ENCODE measurements around the gene KLHL3.

KLHL3 gene

DNA sequence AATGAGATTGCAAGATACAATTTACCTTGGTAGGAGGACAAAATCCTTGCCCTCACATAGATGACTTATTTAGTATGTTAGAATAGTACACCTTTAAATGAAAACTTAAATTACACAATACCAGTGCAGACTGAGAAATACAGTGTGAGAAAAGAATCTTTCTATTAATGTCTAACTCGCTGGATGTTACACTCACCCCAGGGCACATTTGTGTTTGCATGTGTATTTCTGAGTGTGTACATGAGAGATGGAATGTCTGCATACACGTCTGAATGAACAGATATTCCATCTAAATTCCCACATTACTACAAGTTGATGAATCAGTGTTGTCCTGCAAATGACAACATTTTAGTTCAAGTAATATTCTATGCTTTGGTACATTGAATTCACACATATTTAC is 99.8 kb downstream of the KLHL3 start:
- Histone ChIP-seq H3K9ac (ENCODE audit: low read length) (no peak overlapping the region), H3K4me3 (ENCODE audit: low read length) (no peak overlapping the region), H3K36me3 (ENCODE audit: control insufficient read depth, insufficient read depth, low read length) (no peaks in the 10 kb centered on the region), H3K27me3 (ENCODE audit: control insufficient read depth, insufficient read depth, low read length) (no peaks in the 10 kb centered on the region), H3K4me1 (ENCODE audit: control insufficient read depth, insufficient read depth, low read length) (no peaks in the 10 kb centered on the region), H3K9me3 (ENCODE audit: control insufficient read depth, low read length) (no peaks in the 10 kb centered on the region)

DNA sequence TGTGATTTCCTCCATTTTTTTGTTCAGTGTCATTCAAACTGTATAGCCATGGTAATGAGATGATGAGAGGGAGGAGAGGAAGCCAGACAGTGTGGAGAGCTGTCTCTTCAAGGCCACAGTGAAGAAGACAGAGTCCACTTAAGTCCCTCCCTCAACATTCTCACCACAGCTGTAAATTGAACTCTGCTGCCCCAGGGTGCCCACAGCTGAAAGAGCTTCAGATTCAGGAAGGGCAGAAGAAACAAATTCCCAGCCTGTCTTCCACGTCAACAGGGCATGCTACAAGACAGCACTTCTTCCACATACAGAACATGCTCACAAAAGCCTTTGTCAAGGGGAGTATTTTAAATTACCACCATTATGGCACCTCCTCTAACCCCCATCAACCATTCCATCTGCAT is 100.4 kb downstream of the KLHL3 start:
- H3K27me3 ChIP-seq (ENCODE audit: control insufficient read depth, insufficient read depth, low read length) = no peaks in the 10 kb centered on the region
- H3K4me1 ChIP-seq (ENCODE audit: control insufficient read depth, insufficient read depth, low read length) = no peaks in the 10 kb centered on the region
- H3K36me3 ChIP-seq (ENCODE audit: control insufficient read depth, insufficient read depth, low read length) = no peaks in the 10 kb centered on the region
- H3K4me3 ChIP-seq (ENCODE audit: low read length) = no peak overlapping the region
- H3K9me3 ChIP-seq (ENCODE audit: control insufficient read depth, low read length) = no peaks in the 10 kb centered on the region
- H3K9ac ChIP-seq (ENCODE audit: low read length) = no peak overlapping the region

DNA sequence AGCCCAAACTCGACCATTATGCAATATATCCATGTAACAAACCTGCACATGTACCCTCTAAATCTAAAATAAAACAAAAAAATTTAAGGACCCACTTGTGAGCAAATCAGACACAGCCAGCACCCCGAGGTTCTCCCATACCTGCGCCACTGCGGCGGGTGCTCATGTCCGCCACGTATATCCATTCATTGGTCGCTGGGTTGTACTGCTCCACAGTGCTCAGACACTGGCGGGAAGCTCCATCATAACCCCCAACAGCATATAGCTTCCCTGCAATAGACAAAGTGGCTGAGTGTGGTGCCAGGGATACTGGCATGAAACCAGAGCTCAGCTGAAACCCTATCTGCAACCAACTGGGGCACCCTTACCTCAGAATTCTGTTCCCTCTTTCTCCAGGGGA is 102.0 kb downstream of the KLHL3 start:
- Histone ChIP-seq H3K27me3 (ENCODE audit: control insufficient read depth, insufficient read depth, low read length) (no peaks in the 10 kb centered on the region), H3K9me3 (ENCODE audit: control insufficient read depth, low read length) (no peaks in the 10 kb centered on the region), H3K9ac (ENCODE audit: low read length) (no peak overlapping the region), H3K4me3 (ENCODE audit: low read length) (no peak overlapping the region), H3K36me3 (ENCODE audit: control insufficient read depth, insufficient read depth, low read length) (no peaks in the 10 kb centered on the region), H3K4me1 (ENCODE audit: control insufficient read depth, insufficient read depth, low read length) (peaks cover 4% of the 10 kb centered on the region)

DNA sequence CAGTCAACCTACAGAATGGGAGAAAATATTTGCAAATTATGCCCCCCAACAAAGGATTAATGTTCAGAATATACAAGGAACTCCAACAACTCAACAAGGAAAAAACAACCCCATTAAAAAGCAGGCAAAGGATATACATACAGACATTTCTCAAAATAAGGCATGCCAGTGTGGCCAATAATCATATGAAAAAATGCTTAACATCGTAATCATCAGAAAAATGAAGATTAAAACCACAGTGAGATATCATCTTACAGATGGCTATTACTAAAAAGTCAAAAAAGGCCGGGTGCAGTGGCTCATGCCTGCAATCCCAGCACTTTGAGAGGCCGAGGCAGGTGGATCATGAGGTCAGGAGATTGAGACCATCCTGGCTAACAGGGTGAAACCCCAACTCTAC is 103.2 kb downstream of the KLHL3 start:
- no peak overlapping the region for H3K4me3 ChIP-seq (ENCODE audit: low read length)
- H3K27me3 ChIP-seq (ENCODE audit: control insufficient read depth, insufficient read depth, low read length) = no peaks in the 10 kb centered on the region
- peaks cover 4% of the 10 kb centered on the region for H3K4me1 ChIP-seq (ENCODE audit: control insufficient read depth, insufficient read depth, low read length)
- H3K9ac ChIP-seq (ENCODE audit: low read length) = no peak overlapping the region
- H3K9me3 ChIP-seq (ENCODE audit: control insufficient read depth, low read length) = no peaks in the 10 kb centered on the region
- no peaks in the 10 kb centered on the region for H3K36me3 ChIP-seq (ENCODE audit: control insufficient read depth, insufficient read depth, low read length)

DNA sequence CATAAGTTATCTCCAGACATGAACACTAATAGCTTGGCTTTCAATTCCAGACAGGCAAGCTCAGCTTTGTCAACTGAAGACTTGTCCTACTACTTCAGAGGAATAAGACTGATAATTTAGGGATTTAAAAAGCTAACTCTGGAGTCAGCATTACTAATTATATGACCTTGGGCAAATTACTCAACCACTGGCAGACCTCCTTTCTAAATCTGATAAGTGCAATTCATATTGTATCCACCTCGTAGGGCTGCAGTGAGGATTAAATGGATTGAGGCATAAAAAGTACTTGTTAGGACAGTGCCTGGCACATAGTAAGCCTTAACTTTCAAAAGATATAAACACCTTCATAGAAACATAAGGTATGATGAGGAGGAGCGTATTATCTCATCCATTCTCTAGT is 104.4 kb downstream of the KLHL3 start:
- Histone ChIP-seq H3K9me3 (ENCODE audit: control insufficient read depth, low read length) (no peaks in the 10 kb centered on the region), H3K4me3 (ENCODE audit: low read length) (no peak overlapping the region), H3K9ac (ENCODE audit: low read length) (no peak overlapping the region), H3K27me3 (ENCODE audit: control insufficient read depth, insufficient read depth, low read length) (no peaks in the 10 kb centered on the region), H3K4me1 (ENCODE audit: control insufficient read depth, insufficient read depth, low read length) (peaks cover 4% of the 10 kb centered on the region), H3K36me3 (ENCODE audit: control insufficient read depth, insufficient read depth, low read length) (no peaks in the 10 kb centered on the region)

DNA sequence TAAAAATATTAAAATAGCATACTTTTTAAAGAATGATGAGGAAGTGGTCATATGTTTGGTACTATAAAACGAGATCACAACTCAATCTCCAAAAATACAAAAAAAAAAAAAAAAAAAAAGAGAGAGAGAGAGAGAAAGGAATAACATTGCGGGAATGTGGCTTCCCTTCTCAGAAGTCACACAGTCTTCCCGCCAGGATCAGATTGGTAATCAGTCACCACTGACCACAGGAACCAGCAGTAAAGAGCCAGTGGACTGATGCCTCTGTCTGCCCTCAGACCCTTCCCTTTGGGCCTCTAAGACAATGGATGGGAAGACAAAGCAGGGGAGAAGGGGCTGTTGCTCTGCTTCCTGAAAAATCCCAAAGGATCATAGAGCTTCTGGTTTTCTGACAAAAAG is 104.9 kb downstream of the KLHL3 start:
- H3K27me3 ChIP-seq (ENCODE audit: control insufficient read depth, insufficient read depth, low read length) = no peaks in the 10 kb centered on the region
- H3K36me3 ChIP-seq (ENCODE audit: control insufficient read depth, insufficient read depth, low read length) = no peaks in the 10 kb centered on the region
- no peak overlapping the region for H3K9ac ChIP-seq (ENCODE audit: low read length)
- H3K4me3 ChIP-seq (ENCODE audit: low read length) = no peak overlapping the region
- H3K4me1 ChIP-seq (ENCODE audit: control insufficient read depth, insufficient read depth, low read length) = peaks cover 4% of the 10 kb centered on the region
- H3K9me3 ChIP-seq (ENCODE audit: control insufficient read depth, low read length) = no peaks in the 10 kb centered on the region

DNA sequence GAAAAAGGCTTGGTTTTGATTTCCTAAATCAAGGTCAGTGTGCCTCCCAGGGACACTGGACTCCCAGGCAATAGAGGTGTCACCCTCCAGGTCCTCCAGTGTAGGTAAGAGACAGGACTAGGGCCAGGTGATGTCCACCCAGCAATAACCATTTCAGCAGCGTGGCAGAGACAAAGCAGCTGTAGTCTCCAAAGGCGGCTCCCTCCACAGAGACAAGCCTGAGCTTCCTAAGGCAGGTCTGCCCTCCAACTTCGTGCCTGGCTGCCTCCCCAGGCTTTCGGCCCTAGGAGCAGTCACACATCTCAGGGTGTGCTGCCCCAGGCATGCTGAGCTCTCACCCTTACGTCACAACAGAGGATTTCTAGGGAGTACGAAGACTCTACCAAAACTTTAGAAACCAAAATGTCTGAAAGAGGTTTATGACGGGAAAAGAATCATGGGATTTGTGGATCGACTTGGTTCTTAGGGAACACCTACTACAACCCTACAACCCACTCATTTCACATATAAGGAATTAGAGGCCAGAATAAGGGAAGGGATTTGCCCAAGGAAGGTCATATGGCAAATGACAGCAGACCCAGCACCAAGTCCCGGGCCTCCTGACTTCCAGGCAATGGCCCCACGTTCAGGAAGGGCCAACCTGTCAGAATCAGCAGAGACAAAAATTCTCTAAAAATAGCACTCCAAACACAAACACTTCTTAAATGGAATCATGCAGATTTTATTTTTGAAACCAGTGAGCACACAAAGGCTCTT is 105.5 kb downstream of the KLHL3 start:
- no peak overlapping the region for H3K9ac ChIP-seq (ENCODE audit: low read length)
- H3K4me1 ChIP-seq (ENCODE audit: control insufficient read depth, insufficient read depth, low read length) = peaks cover 4% of the 10 kb centered on the region

DNA sequence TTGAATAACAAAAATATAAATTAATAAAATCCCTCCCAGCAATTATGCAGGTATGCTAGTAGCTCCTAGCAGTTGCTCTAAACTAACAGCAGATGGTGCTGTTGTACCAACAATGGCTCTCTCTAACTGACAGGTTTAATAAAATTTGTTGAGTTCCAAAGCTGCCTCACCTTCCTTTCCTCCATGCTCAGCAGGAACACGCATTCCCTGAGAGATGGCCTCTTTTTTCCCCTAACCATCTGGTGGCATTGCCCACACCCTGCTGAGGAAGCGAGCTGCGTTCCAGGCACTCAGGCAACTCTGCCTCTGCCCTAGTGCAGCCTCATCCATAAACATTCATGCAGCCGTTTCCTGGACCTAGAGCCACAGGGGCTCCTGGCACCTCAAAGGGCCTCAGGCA is 106.2 kb downstream of the KLHL3 start:
- peaks cover 4% of the 10 kb centered on the region for H3K4me1 ChIP-seq (ENCODE audit: control insufficient read depth, insufficient read depth, low read length)
- no peaks in the 10 kb centered on the region for H3K9me3 ChIP-seq (ENCODE audit: control insufficient read depth, low read length)
- H3K36me3 ChIP-seq (ENCODE audit: control insufficient read depth, insufficient read depth, low read length) = no peaks in the 10 kb centered on the region
- H3K9ac ChIP-seq (ENCODE audit: low read length) = no peak overlapping the region
- H3K4me3 ChIP-seq (ENCODE audit: low read length) = no peak overlapping the region
- no peaks in the 10 kb centered on the region for H3K27me3 ChIP-seq (ENCODE audit: control insufficient read depth, insufficient read depth, low read length)

More for the DNA sequence above, 105.5 kb downstream of the KLHL3 start:
- no peaks in the 10 kb centered on the region for H3K27me3 ChIP-seq (ENCODE audit: control insufficient read depth, insufficient read depth, low read length)
- H3K9me3 ChIP-seq (ENCODE audit: control insufficient read depth, low read length) = no peaks in the 10 kb centered on the region
- H3K4me3 ChIP-seq (ENCODE audit: low read length) = no peak overlapping the region
- no peaks in the 10 kb centered on the region for H3K36me3 ChIP-seq (ENCODE audit: control insufficient read depth, insufficient read depth, low read length)

DNA sequence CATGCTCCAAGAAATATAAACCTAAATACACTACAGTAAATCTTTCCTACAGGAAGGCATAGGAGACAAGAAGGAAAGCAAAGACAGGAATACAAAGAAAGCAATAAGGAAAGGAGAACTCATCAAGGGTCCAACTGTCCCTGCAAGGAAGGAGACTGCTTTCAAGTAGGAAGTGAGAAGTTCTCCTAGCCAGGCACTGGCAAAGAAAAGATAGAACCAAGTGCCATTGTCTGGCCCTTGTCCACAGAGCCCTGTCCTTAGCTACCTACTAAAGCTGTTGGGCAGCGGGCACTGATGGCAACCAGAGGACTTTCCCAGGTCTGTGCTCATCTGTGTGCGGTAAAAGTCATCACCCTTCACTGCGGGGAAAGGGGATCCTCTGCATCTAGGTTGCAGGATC is 108.2 kb downstream of the KLHL3 start:
- no peaks in the 10 kb centered on the region for H3K9me3 ChIP-seq (ENCODE audit: control insufficient read depth, low read length)
- H3K4me3 ChIP-seq (ENCODE audit: low read length) = no peak overlapping the region
- no peaks in the 10 kb centered on the region for H3K27me3 ChIP-seq (ENCODE audit: control insufficient read depth, insufficient read depth, low read length)
- H3K4me1 ChIP-seq (ENCODE audit: control insufficient read depth, insufficient read depth, low read length) = peaks cover 4% of the 10 kb centered on the region
- H3K9ac ChIP-seq (ENCODE audit: low read length) = no peak overlapping the region
- no peaks in the 10 kb centered on the region for H3K36me3 ChIP-seq (ENCODE audit: control insufficient read depth, insufficient read depth, low read length)

DNA sequence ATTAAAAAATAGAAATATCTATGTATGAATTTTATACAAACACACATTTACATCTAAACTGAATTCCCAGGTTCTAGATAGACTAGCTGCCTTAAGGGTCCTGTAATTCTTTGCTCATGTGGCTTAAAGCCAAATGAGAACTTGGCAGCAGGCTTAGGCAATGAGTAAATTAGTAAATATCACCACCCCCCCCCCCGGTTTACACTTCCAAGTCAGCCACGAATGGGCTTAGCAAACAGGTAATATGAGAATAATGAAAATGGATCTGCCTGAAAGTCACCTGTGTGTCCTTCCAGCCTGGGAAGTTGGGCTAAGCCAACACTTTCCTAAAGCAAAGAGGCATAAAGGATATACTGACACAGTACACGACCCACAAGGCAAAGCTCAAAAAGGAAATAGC is 108.6 kb downstream of the KLHL3 start:
- H3K4me3 ChIP-seq (ENCODE audit: low read length) = no peak overlapping the region
- H3K9me3 ChIP-seq (ENCODE audit: control insufficient read depth, low read length) = no peaks in the 10 kb centered on the region
- H3K27me3 ChIP-seq (ENCODE audit: control insufficient read depth, insufficient read depth, low read length) = no peaks in the 10 kb centered on the region
- no peaks in the 10 kb centered on the region for H3K36me3 ChIP-seq (ENCODE audit: control insufficient read depth, insufficient read depth, low read length)
- H3K4me1 ChIP-seq (ENCODE audit: control insufficient read depth, insufficient read depth, low read length) = peaks cover 4% of the 10 kb centered on the region
- no peak overlapping the region for H3K9ac ChIP-seq (ENCODE audit: low read length)

DNA sequence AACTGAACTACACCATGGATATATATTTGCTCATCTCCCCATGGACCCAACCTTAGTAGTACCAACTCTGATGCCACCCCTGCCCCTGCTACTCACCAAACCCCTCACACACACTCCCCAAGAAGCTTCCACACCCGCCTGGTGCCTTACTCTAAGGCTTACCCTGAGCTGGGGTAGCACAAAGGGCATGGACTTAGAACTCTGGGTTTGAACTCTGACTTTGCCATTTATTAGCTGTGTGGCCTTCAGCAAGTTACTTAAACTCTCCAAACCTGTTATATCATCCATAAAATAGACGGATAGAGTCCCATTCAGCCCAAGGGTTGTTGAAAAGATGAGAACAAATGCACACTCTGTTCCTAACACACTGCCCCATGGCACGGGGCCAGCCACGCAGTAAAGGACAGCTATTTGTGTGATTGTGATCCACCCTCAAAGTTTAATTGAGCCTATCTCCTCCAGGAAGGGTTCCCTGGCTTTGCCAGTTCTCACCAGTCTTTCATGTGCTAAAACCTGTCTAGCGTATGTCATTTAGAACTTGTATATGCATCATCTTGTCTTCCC is 111.0 kb downstream of the KLHL3 start:
- Histone ChIP-seq H3K4me3 (ENCODE audit: low read length) (no peak overlapping the region), H3K36me3 (ENCODE audit: control insufficient read depth, insufficient read depth, low read length) (no peaks in the 10 kb centered on the region), H3K9me3 (ENCODE audit: control insufficient read depth, low read length) (no peaks in the 10 kb centered on the region), H3K9ac (ENCODE audit: low read length) (no peak overlapping the region), H3K4me1 (ENCODE audit: control insufficient read depth, insufficient read depth, low read length) (peaks cover 3% of the 10 kb centered on the region), H3K27me3 (ENCODE audit: control insufficient read depth, insufficient read depth, low read length) (no peaks in the 10 kb centered on the region)

DNA sequence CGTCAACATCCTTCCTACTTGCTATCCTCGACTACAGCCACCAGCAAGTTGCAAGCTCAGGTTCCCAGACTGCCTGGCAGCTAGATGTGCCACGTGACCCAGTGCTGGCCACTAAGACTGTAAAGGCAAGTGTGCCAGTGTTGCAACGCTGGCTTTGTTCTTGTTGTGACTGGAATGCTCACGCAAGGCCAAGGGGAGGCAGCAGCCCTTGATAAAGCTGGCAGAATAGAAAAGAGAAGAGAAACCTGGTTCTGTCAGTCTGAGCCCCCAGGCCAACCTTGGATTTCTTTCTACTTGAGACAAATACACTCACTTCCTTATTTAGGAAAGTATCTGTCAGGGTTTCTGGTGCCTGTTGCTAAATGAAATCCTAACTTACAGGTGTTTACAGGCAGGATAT is 113.0 kb downstream of the KLHL3 start:
- Histone ChIP-seq H3K36me3 (ENCODE audit: control insufficient read depth, insufficient read depth, low read length) (no peaks in the 10 kb centered on the region), H3K9ac (ENCODE audit: low read length) (no peak overlapping the region), H3K4me1 (ENCODE audit: control insufficient read depth, insufficient read depth, low read length) (no peaks in the 10 kb centered on the region), H3K9me3 (ENCODE audit: control insufficient read depth, low read length) (no peaks in the 10 kb centered on the region), H3K4me3 (ENCODE audit: low read length) (no peak overlapping the region), H3K27me3 (ENCODE audit: control insufficient read depth, insufficient read depth, low read length) (no peaks in the 10 kb centered on the region)
